NCI-H128 (cell line): ENCODE results near the gene MAPK1.
"Not testable (repeated sequence)": the region's sequence is repeated elsewhere in the genome, so short reads cannot be mapped to it uniquely, and the experiment has no call there.

ENCODE experiments used
- DNase-seq: peaks from one replicate; lab custom pipeline; 2025; ENCODE audit not compliant: unreplicated experiment; lab: John Stamatoyannopoulos, UW

The MAPK1 gene

DNA sequence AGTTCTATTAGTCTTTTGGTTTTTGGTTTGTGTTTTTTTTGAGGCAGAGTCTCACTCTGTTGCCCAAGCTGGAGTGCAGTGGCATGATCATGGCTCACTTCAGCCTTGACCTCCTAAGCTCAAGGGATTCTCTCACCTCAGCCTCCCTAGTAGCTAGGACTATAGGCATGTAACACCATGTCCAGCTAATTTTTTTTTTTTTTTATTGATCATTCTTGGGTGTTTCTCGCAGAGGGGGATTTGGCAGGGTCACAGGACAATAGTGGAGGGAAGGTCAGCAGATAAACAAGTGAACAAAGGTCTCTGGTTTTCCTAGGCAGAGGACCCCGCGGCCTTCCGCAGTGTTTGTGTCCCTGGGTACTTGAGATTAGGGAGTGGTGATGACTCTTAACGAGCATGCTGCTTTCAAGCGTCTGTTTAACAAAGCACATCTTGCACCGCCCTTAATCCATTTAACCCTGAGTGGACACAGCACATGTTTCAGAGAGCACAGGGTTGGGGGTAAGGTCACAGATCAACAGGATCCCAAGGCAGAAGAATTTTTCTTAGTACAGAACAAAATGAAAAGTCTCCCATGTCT is 15.4 kb upstream of the MAPK1 start:
- not testable (repeated sequence) for DNase-seq

DNA sequence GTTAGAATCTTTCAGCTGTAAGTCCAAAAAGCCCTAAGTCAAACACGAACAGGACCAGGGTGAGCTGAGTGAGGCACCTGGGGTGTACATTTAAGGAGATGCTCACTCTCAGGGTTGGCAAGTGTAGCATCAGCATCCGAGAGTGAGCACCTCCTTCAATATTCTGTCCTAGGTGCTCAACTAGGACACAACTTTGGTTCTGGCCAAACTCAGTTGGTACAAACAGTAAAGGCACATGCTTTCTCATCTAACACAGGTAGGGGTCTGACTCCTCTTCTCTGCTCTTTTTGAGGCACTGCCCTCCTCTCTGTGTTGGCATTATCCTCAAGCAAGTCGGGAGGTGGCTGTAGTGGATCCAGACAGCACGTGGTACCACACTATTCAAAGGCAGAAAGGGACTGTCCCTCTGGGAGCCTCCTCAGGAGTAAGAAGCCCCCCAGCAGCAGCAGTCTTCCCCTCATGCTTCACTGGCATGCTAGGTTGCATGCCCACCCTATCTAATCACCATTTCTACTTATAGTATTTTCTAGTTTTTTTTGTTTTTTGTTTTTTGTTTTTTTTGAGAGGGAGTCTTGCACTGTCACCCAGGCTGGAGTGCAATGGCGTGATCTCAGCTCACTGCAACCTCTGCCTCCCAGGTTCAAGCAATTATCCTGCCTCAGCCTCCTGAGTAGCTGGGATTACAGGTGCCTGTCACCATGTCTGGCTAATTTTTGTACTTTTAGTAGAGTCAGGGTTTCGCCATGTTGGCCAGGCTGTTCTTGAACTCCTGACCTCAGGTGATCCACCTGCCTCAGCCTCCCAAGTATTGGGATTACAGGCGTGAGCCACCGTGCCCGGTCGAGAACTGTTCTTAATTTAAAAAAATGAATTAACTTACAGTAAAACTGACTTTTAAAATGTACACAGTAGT is 14.7 kb upstream of the MAPK1 start:
- DNase-seq, result no peak

DNA sequence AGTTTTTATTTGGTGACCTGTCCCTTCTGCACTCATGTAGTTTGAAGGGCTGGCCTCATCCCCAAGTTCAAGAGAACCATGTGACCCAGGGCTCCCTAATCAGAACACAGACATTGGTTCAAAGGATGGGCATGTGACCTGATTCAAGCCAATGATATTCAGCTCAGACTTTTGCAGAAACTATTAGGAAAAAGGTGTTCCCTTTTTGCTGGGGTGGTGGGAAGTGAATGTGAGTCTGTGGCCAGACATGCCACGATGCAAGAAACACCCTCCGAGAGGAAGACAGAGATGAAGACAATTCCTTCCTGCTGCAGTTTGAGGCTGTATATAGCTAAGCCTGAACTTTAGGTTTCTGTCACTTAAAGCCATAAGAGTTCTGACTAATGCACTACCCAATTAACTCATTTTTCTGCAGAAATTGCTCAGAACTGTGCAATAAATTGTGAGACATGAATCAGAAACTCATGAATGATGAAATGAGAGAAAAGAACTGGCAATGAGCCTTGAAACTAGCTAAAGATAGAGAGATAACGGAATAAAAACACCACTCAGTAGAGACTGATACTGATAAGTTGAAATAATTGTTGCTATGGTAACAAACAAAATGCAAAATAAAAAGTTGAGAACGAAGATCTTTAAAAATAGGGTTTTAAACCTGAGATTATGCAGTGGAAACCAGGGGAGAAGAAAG is 9.2 kb upstream of the MAPK1 start:
- DNase-seq, result no peak

DNA sequence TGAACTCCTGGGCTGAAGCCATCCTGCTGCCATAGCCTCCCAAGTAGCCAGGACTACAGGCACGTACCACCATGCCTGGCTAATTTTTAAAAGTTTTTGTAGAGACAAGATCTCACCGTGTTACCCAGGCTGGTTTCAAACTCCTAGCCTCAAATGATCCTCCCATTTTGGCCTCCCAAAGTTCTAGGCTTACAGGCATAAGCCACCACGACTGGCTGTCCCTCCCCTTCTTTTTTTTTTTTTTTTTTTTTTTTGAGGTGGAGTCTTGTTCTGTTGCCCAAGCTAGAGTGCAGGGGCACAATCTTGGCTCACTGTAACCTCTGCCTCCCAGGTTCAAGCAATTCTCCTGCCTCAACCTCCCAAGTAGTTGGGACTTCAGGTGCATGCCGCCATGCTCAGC is 7.5 kb upstream of the MAPK1 start:
- DNase-seq, result not testable (repeated sequence)

DNA sequence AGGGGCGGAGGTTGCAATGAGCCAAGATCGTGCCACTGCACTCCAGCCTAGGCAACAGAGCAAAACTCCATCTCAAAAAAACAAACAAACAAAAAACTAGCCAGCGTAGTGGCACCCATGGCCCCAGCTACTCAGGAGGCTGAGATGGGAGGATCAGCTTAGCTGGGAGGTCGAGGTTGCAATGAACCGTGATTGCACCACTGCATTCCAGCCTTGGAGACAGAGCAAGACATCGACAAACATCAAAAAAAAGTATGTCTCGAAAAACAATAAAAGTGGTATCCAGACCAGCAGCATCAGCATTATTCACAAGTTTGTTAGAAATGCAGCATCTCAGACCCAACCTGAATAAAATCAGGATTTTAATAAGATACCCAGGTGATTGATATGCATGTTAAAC is 6.2 kb upstream of the MAPK1 start:
- DNase-seq, result no peak

DNA sequence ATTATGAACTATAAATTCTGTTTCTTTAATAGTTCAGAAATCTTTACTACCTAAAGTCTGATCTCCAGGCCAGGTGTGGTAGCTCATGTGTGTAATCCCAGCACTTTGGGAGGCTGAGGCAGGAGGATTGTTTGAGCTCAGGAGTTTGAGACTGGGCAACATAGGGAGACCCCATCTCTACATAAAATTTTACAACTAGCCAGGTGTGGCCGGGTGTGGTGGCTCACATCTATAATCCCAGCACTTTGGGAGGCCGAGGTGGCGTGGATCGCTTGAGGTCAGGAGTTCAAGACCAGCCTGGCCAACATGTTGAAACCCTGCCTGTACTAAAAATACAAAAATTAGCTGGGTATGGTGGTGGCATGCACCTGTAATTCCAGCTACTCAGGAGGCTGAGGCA is 5.3 kb upstream of the MAPK1 start:
- DNase-seq, result not testable (repeated sequence)

DNA sequence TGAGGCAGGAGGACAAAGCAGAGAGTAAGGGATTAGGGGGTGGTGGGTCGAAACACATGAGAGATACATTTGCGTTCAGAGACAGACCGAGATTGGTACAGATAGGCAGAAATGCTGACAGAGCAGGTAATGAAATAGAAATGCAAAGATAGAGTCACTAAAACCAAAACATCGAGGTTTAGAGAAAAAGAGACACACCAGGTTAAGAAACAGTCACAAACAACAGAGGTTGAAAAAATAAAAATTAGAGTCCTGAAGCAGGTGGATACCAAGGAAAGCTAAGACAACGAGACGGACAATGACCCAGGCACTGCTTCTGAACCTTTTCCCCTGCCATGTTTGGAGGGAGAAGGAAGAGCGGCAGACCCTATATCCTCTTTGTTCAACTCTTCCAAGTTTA is 1.2 kb upstream of the MAPK1 start:
- DNase-seq, result no peak

DNA sequence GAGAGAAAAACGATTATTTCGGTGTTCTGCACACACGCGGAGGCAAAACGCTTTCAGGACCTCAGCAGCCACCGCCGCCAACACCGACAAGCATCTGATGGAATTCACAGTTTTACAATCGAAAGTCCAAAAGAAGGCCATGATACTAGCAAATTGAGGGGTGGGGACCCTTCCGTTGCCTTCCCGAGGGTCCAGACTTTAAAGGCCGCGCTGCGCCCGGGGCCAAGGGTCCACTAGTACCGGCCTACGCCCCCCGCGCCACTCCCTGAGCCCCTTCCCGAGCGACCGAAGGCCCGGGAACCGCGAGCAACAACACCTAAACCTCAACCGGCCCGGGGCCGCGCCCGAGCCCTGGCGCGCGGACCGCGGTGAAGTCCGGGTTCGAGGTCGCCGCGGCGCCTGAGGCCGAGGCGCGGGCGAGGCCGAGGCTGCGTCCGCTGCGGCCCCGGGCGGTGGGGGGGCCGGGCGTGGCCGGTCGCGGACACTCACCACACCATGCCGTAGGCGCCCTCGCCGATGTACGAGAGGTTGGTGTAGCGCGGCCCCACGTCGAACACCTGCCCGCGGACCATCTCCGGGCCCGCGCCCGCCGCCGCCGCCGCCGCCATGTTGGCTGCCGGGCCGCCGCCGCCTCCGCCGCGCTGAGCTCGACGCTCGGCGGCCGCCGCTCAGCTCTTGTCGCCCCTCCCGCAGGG is 465 bp downstream of the MAPK1 start:
- DNase-seq, result no peak

DNA sequence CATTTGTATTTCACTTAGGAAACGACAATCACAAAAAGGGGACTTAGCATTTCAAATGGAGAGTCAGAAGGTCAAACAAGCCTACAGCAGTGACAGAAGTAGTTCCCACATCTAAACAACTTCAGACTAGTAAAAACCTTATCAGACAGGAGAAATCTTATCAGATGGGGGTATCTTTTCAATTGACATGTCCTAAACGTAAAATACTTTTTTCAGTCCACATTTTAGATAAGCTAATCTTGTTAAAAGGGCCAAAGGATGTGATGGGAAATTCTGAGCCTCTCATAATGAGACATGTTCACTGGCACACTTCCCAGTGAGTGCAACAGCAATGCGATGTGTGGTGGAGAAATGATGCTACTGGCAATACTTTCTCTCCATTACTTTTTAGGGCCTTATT is 2.4 kb downstream of the MAPK1 start:
- no peak for DNase-seq

DNA sequence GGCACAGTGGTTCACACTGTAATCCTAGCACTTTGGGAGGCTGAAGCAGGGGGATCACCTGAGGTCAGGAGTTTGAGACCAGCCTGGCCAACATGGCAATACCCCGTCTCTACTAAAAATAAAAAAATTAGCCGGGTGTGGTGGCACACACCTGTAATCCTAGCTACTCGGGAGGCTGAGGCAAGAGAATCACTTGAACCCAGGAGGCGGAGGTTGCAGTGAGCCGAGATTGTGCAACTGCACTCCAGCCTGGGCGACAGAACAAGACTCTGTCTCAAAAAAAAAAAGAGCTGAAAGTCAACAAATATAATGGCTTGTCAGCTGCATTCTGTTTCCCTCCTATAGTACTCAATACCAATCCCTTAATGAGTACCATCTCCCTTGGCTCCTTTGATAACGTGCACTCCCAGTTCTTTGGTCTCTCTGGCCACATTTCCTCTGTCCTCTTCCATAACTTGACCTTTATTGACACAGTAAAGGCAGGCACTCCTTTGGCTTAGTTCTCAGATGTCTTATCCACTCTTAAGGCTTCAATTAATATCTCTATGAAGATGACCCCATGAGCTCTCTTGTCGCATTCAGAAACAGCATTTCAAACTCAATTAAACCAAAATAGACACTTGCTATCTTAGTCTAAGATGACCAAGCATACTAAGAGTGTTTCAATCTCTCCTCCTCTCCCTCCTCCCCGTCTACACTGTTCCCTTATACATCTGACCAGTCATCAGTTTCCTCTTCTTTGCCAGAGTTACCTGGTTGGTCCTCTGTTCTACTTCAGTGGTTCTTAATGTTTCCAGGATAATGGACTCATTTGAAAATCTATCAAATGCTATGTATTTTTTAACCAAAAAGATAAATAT is 4.8 kb downstream of the MAPK1 start:
- DNase-seq, result no peak

DNA sequence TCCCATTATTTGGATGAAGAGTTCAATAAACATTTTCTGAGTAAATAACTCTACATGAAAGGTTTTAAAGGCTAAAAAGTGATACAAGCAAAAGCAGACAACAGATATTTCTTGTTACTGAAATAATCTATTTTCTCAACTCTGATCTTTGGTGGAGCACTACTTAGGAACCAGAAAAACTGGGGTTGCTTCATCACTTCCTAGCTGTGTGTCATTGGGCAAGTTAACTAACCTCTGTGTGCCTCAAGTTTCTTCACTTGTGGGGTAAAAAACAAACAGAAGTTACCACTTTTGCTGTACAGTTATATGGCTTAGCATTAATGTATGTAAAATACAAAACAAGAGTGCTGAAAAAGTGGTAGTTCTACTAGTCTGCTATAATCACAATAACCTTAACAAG is 5.6 kb downstream of the MAPK1 start:
- DNase-seq, result no peak

DNA sequence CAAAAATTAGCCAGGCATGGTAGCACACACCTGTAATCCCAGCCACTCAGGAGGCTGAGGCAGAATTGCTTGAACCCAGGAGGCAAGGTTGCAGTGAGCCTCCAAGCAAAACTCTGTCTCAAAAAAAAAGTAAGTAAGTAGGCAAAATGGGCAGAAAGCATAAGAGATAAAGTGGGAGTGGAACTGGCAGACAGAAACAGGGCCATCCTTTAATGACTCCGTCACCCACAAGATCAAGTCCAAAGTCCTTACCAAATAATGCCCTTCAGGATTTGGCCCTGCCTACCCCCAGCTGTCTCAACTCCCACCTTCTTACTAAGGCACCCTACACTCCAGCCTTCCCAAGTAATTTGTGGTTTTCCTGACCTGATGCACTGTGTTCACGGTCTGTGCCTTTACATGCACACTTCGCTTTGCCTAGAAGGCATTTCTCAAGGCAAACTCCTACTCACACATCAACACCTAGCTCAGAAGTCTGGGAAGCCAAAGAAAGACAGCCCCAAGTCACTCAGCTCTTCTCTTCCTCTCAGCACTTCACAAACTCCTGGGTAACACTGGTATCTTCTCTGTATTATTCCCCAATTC is 6.1 kb downstream of the MAPK1 start:
- no peak for DNase-seq

DNA sequence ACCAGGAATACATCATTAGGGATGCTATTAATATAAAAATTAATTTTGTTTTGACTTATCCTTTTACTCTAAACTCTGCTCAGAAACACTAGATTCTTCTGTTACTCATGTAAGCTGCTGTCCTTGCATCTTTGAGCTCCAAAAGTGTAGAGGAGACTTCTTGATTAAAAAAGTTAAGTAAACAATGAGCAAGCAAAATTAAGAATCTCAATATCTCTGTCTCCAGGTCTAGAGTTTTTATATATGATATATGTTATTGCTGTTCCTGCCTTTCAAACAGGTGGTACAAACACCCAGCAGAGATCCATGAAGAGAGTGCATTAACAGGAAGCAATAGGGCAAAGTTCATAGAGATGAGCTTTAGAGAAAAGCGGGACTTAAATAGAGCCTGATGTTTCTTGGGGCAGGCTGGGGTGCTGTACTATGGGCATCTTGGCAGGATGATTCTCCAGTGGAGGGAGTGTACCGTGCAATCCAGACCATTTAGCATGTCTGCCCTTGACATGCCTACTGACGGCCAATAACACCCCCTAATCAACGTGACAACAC is 6.9 kb downstream of the MAPK1 start:
- no peak for DNase-seq

DNA sequence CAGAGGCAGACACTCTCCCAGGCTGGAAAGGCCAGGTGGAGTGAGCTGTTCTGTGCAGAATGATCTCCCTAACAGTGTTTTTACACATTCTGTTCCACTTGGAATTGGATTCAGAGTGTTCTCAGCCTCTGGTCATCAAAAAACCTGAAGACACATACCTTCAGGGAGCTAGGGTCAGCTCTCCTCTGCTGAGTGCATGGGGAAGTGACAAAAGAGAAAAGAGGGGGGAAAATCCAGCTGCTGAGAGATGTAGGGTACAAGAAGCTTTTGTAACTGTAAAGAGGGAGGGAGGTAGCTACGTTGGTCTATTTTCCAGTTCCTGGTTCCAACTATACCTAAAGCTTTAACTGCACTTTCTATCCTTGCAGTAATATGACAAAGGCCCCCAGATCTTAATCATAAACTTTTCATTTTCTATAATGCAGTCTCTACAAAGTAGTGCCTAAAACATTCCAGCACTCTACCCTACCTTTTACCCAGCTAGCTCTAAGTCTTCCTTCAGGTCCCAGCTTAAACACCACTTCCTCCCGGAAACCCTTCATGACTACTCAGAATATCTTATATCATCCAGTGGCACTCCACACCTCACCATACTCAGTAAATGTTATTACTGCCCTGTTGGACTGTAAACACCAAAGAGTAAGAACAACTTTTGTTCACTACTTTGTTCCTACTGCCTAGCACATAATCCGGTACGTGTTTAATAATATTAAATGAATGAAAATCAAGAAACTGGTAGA is 9.2 kb downstream of the MAPK1 start:
- no peak for DNase-seq

DNA sequence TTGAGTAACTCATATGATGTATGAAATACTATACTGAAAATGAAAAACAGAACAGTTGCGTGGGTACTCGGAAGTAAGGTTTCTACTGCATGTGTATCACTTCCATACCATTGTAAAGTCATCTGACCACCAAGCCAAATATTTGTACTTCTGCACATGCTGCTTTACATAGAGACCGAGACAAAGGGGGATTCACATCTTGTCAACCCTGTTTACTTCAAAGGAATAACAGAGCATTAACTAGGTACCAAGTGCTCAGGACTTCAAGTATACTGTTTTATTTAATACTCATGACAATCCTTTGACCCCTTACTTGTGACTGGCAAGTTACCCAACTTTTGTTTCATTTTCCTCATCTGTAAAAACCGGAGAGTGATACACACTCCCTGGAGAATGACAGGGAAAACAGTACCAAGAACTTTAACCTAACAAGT is 9.9 kb downstream of the MAPK1 start:
- DNase-seq, result no peak

DNA sequence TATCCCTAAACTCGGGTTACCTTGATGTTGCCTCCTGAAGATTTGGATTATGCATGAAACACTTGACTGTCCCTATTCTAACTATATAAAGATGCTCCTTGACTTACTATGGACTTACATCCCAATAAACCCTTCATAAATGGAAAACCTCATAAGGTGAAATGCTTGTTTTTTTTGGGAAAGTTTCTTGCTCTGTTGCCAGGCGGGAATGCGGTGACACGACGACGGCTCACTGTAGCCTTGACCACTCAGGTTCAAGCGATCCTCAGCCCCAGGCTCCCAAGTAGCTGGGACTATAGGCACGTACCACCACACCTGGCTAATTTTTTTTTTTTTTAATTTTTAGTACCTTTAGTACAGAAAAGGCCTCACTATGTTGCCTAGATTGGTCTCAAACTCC is 10.6 kb downstream of the MAPK1 start:
- DNase-seq, result no peak

DNA sequence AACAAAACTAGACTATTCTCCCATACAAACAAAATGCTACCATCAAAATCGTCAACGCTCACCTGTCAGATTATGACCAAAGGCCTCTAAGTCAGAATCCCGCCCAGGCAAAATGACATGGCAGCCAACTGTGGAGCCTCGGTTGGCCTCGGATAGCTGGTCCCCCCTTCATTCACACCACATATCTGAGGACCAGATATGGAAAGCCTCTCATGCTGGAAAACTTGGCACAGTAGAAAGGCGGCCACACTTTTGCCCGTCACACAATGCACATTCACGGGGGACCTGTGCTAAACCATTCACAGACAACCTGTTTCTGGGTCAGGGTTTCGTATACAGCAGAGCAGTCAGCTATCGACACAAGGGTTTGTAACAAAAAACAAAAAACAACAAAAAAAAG is 11.2 kb downstream of the MAPK1 start:
- no peak for DNase-seq

DNA sequence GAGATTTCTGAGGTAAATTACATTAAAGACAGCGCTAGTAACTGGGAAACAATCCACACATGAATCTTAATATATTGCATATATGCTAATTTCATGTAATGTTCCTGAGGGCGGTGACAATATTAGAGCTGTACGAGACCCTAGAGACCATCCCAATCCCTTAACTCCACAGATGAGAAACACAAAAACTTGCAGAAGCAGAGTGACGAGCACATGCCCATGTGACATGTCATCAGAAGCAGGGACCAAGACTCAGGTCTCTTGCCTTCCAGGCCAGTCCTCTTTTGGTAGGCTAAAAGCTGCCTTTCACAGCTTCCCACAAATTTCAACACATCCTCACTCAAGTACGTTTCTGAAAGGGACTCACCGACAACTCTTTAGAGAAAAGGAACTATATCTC is 11.8 kb downstream of the MAPK1 start:
- DNase-seq, result no peak

DNA sequence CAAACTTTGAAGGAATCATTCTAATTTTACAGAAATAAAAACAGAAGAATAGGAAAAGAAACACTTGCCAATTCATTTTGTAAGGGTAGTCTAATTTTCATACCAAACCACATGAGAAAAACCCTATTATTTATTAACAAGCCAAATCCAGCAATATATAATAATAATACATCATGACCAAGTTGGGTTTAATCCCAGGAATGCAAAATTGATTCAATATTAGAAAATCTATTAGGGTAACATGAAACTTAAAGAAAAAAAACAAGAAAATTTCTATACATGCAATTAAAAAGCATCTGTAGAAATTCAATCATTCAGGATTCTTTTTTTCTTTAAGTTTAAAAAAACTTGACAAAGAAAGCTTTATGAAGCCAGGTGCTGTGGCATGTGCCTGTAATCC is 16.8 kb downstream of the MAPK1 start:
- no peak for DNase-seq
